HG02610 (cell line): ENCODE results near the gene TSKU.
"Not testable (repeated sequence)": the region's sequence is repeated elsewhere in the genome, so short reads cannot be mapped to it uniquely, and the experiment has no call there.

Source experiments
- ATAC-seq: cut with Tn5 transposase; IDR thresholded peaks from one replicate; pipeline ENCODE4 v1.9.1; 2021; ENCODE audit warnings: mild to moderate bottlenecking, moderate library complexity; ENCODE audit not compliant: unreplicated experiment

Gene TSKU

GRCh38 chr11:76787911-76788596, 4.9 kb downstream of the TSKU start:
- no peak for ATAC-seq

- no peak for ATAC-seq
Measured at GRCh38 chr11:76788661-76789442, 5.7 kb downstream of the TSKU start.

GRCh38 chr11:76789443-76789719, 6.2 kb downstream of the TSKU start:
- no peak for ATAC-seq

- ATAC-seq: no peak
Measured at GRCh38 chr11:76790251-76790650, 7.1 kb downstream of the TSKU start.

GRCh38 chr11:76791002-76791770, 8.0 kb downstream of the TSKU start:
- ATAC-seq: not testable (repeated sequence)

GRCh38 chr11:76791861-76792260, 8.7 kb downstream of the TSKU start:
- ATAC-seq: no peak

GRCh38 chr11:76792505-76793264, 9.5 kb downstream of the TSKU start:
- ATAC-seq: no peak

- no peak for ATAC-seq
Measured at GRCh38 chr11:76793391-76794291, 10.5 kb downstream of the TSKU start.

- no peak for ATAC-seq
Measured at GRCh38 chr11:76794371-76795289, 11.5 kb downstream of the TSKU start.

GRCh38 chr11:76795290-76795935, 12.3 kb downstream of the TSKU start:
- ATAC-seq: no peak

GRCh38 chr11:76795936-76796441, 12.8 kb downstream of the TSKU start:
- no peak for ATAC-seq

GRCh38 chr11:76796511-76797198, 13.5 kb downstream of the TSKU start:
- ATAC-seq: no peak

- ATAC-seq: no peak
Measured at GRCh38 chr11:76797341-76798201, 14.4 kb downstream of the TSKU start.

- no peak for ATAC-seq
Measured at GRCh38 chr11:76798202-76798581, 15.0 kb downstream of the TSKU start.

- ATAC-seq: no peak
Measured at GRCh38 chr11:76798671-76799065, 15.5 kb downstream of the TSKU start.

GRCh38 chr11:76799066-76799804, 16.1 kb downstream of the TSKU start:
- ATAC-seq: peak; percentile 89
